Loucy (cell line): ENCODE measurements around the gene FBLN2.

Experiments
- H2AFZ ChIP-seq: fragments of 200-600 bp; sonication (generic); 2 replicates; pipeline ENCODE4 v1.6.0; 2016; ENCODE audit warnings: antibody characterized with exemption, mild to moderate bottlenecking, low read length, moderate library complexity
- H3F3A ChIP-seq: fragments of 200-600 bp; 2 replicates; pipeline ENCODE4 v1.6.0; 2016; ENCODE audit warnings: antibody characterized with exemption, low read depth, mild to moderate bottlenecking
- H3K27me3 ChIP-seq: fragments of 200-600 bp; sonication (generic); 2 replicates; pipeline ENCODE4 v1.6.1; 2014; ENCODE audit warnings: low read length, mild to moderate bottlenecking; ENCODE audit not compliant: insufficient read depth, poor library complexity, severe bottlenecking
- H3K36me3 ChIP-seq: fragments of 200-600 bp; sonication (generic); 2 replicates; pipeline ENCODE4 v1.6.1; 2016; ENCODE audit warnings: low read length; ENCODE audit not compliant: insufficient read depth
- H3K4me1 ChIP-seq: fragments of 200-600 bp; sonication (generic); 2 replicates; pipeline ENCODE4 v1.5.1; 2014; ENCODE audit warnings: low read length, mild to moderate bottlenecking; ENCODE audit not compliant: insufficient read depth, poor library complexity, severe bottlenecking
- H3K4me2 ChIP-seq: fragments of 200-600 bp; sonication (generic); 2 replicates; pipeline ENCODE4 v1.6.0; 2014; ENCODE audit warnings: antibody characterized with exemption, low read length, low read depth, mild to moderate bottlenecking; ENCODE audit not compliant: poor library complexity, severe bottlenecking
- H3K4me3 ChIP-seq: fragments of 200-600 bp; sonication (generic); 2 replicates; pipeline ENCODE4 v1.5.1; 2014; ENCODE audit warnings: low read length, mild to moderate bottlenecking, mixed read lengths; ENCODE audit not compliant: poor library complexity, severe bottlenecking
- H3K79me2 ChIP-seq: fragments of 200-600 bp; sonication (generic); 2 replicates; pipeline ENCODE4 v1.6.1; 2014; ENCODE audit warnings: low read length; ENCODE audit not compliant: insufficient read depth
- H3K9ac ChIP-seq: fragments of 200-600 bp; sonication (generic); 2 replicates; pipeline ENCODE4 v1.6.0; 2014; ENCODE audit warnings: mild to moderate bottlenecking, low read depth, low read length, moderate library complexity; ENCODE audit not compliant: poor library complexity, severe bottlenecking
- H3K9me2 ChIP-seq: fragments of 200-600 bp; sonication (generic); replicated peaks from 2 replicates; pipeline ENCODE4 v1.6.1; 2016; ENCODE audit warnings: low read depth, low read length, mixed read lengths
- H3K9me3 ChIP-seq: fragments of 200-600 bp; sonication (generic); 2 replicates; pipeline ENCODE4 v1.6.1; 2014; ENCODE audit warnings: mild to moderate bottlenecking, antibody characterized with exemption, low read length, low read depth; ENCODE audit not compliant: insufficient read depth
- H4K20me1 ChIP-seq: fragments of 200-600 bp; sonication (generic); 2 replicates; pipeline ENCODE4 v1.6.0; 2014; ENCODE audit warnings: antibody characterized with exemption, low read length, mild to moderate bottlenecking; ENCODE audit not compliant: insufficient read depth, poor library complexity, severe bottlenecking
- CTCF ChIP-seq: fragments of 200-600 bp; sonication (generic); conservative IDR thresholded peaks from 2 replicates; pipeline ENCODE4 v1.5.1; 2014; ENCODE audit warnings: mild to moderate bottlenecking, antibody characterized with exemption, low read length
- EZH2phosphoT487 ChIP-seq: fragments of 200-600 bp; IDR thresholded peaks from 2 replicates; pipeline ENCODE4 v1.6.1; 2018; ENCODE audit warnings: antibody characterized with exemption, mild to moderate bottlenecking, moderate library complexity, borderline replicate concordance

FBLN2 gene

GRCh38 chr3:13627681-13628080, 78.8 kb downstream of the FBLN2 start:
- Histone ChIP-seq H3K9me2 (no peaks in the 10 kb centered on the region), H2AFZ (no peak overlapping the region), H3K36me3 (no peaks in the 10 kb centered on the region), H3K4me3 (no peak overlapping the region), H3K27me3 (no peaks in the 10 kb centered on the region), H3F3A (no peaks in the 10 kb centered on the region), H3K4me2 (no peak overlapping the region), H4K20me1 (no peaks in the 10 kb centered on the region), H3K4me1 (no peaks in the 10 kb centered on the region), H3K9ac (no peak overlapping the region), H3K79me2 (no peaks in the 10 kb centered on the region), H3K9me3 (no peaks in the 10 kb centered on the region)
- TF ChIP-seq EZH2phosphoT487, result no peak
- TF ChIP-seq CTCF, result no peak

GRCh38 chr3:13628432-13628831, 79.5 kb downstream of the FBLN2 start:
- TF ChIP-seq CTCF (no peak), EZH2phosphoT487 (no peak)

GRCh38 chr3:13628841-13629551, 80.1 kb downstream of the FBLN2 start:
- Histone ChIP-seq H2AFZ (no peak overlapping the region), H3F3A (no peaks in the 10 kb centered on the region), H3K9me2 (no peaks in the 10 kb centered on the region), H3K4me2 (no peak overlapping the region), H3K36me3 (no peaks in the 10 kb centered on the region), H3K79me2 (no peaks in the 10 kb centered on the region), H3K9ac (no peak overlapping the region), H3K4me3 (no peak overlapping the region), H3K9me3 (no peaks in the 10 kb centered on the region), H3K4me1 (no peaks in the 10 kb centered on the region), H4K20me1 (no peaks in the 10 kb centered on the region), H3K27me3 (no peaks in the 10 kb centered on the region)
- no peak for TF ChIP-seq EZH2phosphoT487
- TF ChIP-seq CTCF, result no peak

More at GRCh38 chr3:13628432-13628831, 79.5 kb downstream of the FBLN2 start:
- Histone ChIP-seq H4K20me1 (no peaks in the 10 kb centered on the region), H3K9me2 (no peaks in the 10 kb centered on the region), H3K9ac (no peak overlapping the region), H3K36me3 (no peaks in the 10 kb centered on the region), H2AFZ (no peak overlapping the region), H3K4me1 (no peaks in the 10 kb centered on the region), H3K27me3 (no peaks in the 10 kb centered on the region), H3K4me2 (no peak overlapping the region), H3K4me3 (no peak overlapping the region), H3K9me3 (no peaks in the 10 kb centered on the region), H3F3A (no peaks in the 10 kb centered on the region), H3K79me2 (no peaks in the 10 kb centered on the region)
